ENCODE results near the gene THAP7.

THAP7 gene

GRCh38 chr22:20964090-20964798, 37.7 kb downstream of the THAP7 start:
- DNase-seq (ENCODE audit: low read depth), result no peak

DNA sequence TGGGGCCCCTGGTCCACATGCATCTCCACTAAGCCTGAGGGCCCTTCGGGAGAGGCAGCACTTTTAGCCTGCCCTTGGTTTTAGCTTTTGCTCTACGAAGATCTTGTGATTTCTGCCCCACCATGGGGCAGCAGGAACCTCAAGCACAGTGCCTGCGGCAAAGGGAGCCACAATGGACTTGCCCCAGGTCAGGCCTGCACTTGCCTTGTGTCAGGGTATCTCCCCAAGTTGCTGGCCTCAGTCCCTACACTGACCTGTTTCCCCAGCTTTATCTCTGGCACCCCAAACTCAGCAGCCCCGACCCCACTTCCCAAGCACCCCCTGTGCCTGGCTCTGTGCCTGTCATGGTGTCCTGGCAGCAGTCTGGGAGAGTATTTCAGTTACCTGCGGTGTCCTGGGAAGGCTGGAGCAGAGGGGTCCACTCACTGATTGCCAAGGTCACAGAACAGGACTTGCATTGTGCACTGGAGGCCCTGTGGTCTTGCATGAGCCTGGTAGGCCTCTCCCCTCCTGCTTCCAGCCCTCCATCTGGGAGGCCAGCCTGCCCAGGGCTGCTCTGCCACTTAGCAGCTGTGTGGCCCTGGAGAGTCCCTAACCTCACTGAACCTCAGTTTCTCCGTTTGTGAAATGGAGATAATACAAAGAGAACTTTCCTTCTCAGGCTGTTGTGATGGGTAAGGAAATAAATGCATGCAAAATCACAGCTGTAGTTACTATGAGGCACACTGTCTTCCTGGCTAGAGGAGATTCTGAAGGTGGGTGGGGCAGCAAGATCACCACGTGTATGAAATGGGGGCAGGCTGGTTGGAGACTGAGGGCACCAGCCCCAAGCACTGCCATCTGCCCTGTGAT, 38.5 kb downstream of the THAP7 start:
- DNase-seq (ENCODE audit: low read depth), result no peak

DNA sequence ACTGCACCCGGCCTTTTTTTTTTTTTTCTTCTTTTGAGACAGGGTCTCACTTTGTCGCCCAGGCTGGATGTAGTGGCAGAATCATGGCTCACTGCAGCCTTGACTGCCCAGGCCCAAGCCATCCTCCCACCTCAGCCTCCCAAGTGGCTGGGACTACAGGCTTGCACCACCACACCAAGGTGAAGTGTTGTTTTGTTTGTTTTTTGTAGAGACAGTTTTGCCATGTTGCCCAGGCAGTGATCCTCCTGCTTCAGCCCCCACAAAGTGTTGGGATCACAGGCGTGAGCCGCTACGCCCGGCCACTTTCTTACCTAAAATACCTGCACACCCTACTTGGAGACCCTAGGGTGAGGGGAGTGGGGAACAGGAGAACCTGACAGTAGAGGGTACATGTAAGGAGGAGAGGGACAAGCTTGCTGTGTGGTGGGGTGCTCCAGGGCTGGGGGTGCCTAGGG, 39.4 kb downstream of the THAP7 start:
- DNase-seq (ENCODE audit: low read depth), result no peak

GRCh38 chr22:20960609-20961008, 41.3 kb downstream of the THAP7 start:
- DNase-seq (ENCODE audit: low read depth), result no peak

GRCh38 chr22:20959578-20960461, 42.1 kb downstream of the THAP7 start:
- DNase-seq (ENCODE audit: low read depth), result no peak

GRCh38 chr22:20957683-20958431, 44.1 kb downstream of the THAP7 start:
- no peak for DNase-seq (ENCODE audit: low read depth)

- no peak for DNase-seq (ENCODE audit: low read depth)
These were observed 44.7 kb downstream of the THAP7 start for GRCh38 chr22:20957102-20957682.

GRCh38 chr22:20956258-20957101, 45.4 kb downstream of the THAP7 start:
- DNase-seq (ENCODE audit: low read depth), result no peak

- no peak for DNase-seq (ENCODE audit: low read depth)
These were observed 46.4 kb downstream of the THAP7 start for GRCh38 chr22:20955548-20955947.

DNA sequence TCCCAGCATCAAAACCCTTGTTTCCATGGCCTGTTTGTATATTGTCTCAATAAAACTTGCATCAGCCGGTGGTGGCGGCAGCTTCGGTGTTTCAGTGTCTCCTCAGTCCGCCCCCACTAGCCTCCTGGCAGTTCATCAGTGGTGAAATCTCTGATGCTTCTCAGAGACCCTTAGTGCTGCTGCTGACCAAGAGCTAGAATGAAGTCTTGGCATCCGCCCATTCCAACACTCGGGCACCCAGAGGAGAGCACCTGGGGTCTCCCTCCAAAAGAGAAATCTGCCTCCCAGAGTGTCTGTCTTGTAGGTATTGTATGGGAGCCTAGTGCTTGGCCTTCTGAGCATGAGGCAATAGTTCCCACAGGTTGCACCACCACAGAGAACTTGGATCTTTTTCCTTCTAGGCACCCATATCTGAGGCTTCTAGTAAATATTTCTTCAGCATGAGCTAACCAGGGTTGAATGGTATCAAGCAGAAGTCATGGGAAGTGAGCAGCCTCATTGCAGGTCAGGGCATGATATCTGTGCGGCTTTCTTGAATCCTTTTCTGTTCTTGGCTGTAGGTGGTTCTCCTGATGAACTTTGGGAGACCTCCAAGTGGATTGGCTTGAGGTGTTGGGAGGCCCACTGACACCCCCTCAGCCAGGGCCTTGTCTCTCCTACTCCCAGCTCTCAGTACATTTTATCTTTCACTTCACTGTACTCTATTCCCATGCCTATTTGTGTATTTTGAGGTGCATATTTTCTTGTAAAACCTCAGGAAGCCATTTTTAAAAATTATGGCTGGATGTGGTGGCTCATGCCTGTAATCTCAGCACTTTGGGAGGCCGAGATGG, 48.0 kb downstream of the THAP7 start:
- peak; percentile 35 for DNase-seq (ENCODE audit: low read depth)

DNA sequence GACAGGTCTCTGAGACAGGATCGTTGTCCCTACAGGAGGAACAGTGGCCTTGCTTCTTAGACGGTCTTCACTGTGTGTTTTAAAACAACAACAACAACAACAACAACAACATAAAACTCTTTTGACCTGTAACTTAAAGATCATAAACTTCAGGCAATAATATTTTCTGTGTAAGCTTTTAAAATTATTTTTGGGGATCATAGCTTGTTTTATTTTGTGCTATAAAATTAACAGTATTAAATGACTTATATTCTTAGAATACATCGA, 48.6 kb downstream of the THAP7 start:
- no peak for DNase-seq (ENCODE audit: low read depth)

GRCh38 chr22:20952544-20953341, 49.2 kb downstream of the THAP7 start:
- no peak for DNase-seq (ENCODE audit: low read depth)

GRCh38 chr22:20951932-20952380, 50.0 kb downstream of the THAP7 start:
- DNase-seq (ENCODE audit: low read depth), result no peak

DNA sequence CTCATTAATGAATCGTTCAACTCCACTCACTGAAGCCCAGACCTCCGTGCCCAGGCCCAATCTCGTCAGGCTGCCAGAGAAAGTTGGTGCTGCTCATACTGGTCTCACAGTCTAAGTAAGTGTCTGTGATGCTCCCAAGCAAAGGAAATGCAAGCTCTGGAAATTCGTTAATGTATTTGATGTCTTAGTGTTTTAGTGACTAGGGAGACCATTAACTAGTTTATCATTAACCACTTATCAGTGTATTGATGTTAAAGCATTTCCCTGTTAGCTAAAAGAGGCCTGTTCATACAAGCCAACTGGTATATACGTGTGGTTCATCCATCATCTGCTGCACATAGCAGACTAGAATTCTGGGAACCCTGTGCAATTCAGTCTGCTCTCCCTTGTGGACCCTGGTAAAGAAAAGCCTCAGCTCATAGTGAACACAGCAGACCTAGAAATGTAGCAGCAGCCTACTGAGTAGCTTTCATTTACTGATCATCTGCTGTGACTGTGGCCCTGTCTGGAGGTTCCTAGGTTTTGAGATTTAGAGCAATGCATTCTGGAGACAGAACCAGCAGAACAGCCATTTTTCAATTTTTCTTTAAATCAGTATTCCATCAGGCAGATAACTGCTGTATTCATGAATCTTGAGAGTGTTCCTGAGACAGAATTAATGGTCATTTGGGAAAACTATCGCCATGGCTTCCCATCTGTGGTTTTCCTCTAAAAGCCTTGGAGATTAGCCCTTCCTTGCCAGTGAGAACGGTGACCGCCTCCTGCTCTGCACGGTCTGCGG, 50.6 kb downstream of the THAP7 start:
- DNase-seq (ENCODE audit: low read depth), result no peak

GRCh38 chr22:20949698-20950183, 52.2 kb downstream of the THAP7 start:
- DNase-seq (ENCODE audit: low read depth), result no peak

Data from GM04504 (cell line).